Mesodermal cell (in vitro differentiated cells): ENCODE measurements around the gene HUWE1.

Source experiments
- H3K27ac ChIP-seq: 2 replicates; pipeline ENCODE4 v1.7.0; 2013; ENCODE audit warnings: mild to moderate bottlenecking, low read depth, low read length, moderate library complexity; ENCODE audit not compliant: severe bottlenecking
- H3K36me3 ChIP-seq: 2 replicates; pipeline ENCODE4 v1.7.1; 2013; ENCODE audit warnings: mild to moderate bottlenecking, low read length, moderate library complexity; ENCODE audit not compliant: control insufficient read depth, insufficient read depth
- H3K4me1 ChIP-seq: one replicate; pipeline ENCODE4 v1.7.1; 2013; ENCODE audit warnings: mild to moderate bottlenecking, low read length; ENCODE audit not compliant: insufficient read depth, control insufficient read depth, poor library complexity, severe bottlenecking
- H3K4me3 ChIP-seq: 2 replicates; pipeline ENCODE4 v1.7.0; 2013; ENCODE audit warnings: low read length, control low read depth, mild to moderate bottlenecking; ENCODE audit not compliant: insufficient read depth, poor library complexity, severe bottlenecking; ENCODE audit errors: extremely low read depth
- H3K9me3 ChIP-seq: 2 replicates; pipeline ENCODE4 v1.7.1; 2013; ENCODE audit warnings: mild to moderate bottlenecking, low read length, moderate library complexity; ENCODE audit not compliant: control insufficient read depth
- WGBS, 2 experiments: methylation state at CpG; one replicate each; pipeline ENCODE4 v1.1.5; 2013; ENCODE audit warnings: missing lambda C conversion rate in 2 of 2; ENCODE audit not compliant: insufficient coverage in 2 of 2; 5-methylcytosine and 5-hydroxymethylcytosine counted together

HUWE1 gene

GRCh38 chrX:53621418-53621986, 65.0 kb downstream of the HUWE1 start:
- WGBS, 2 experiments: 100% methylated on average over 1 of the region's 4 CpGs
- Histone ChIP-seq H3K4me1 (no peaks in the 10 kb centered on the region), H3K27ac (no peak overlapping the region), H3K4me3 (no peak overlapping the region), H3K9me3 (no peaks in the 10 kb centered on the region), H3K36me3 (peaks cover 66% of the 10 kb centered on the region)

- no peak overlapping the region for H3K4me3 ChIP-seq
- no peaks in the 10 kb centered on the region for H3K9me3 ChIP-seq
- no peaks in the 10 kb centered on the region for H3K4me1 ChIP-seq
- WGBS, 2 experiments: 94 to 100% methylated on average over 2 to 3 of the region's 6 CpGs
- H3K36me3 ChIP-seq: peaks cover 73% of the 10 kb centered on the region
- no peak overlapping the region for H3K27ac ChIP-seq
Measured at GRCh38 chrX:53616946-53617345, 69.6 kb downstream of the HUWE1 start.

GRCh38 chrX:53606456-53606855, 80.1 kb downstream of the HUWE1 start:
- Histone ChIP-seq H3K9me3 (no peaks in the 10 kb centered on the region), H3K36me3 (peaks cover 67% of the 10 kb centered on the region), H3K27ac (no peak overlapping the region), H3K4me3 (no peak overlapping the region), H3K4me1 (no peaks in the 10 kb centered on the region)
- WGBS, 2 experiments: no CpG with 5 or more reads among the region's 2 CpGs

GRCh38 chrX:53605004-53605403, 81.5 kb downstream of the HUWE1 start:
- Histone ChIP-seq H3K9me3 (no peaks in the 10 kb centered on the region), H3K4me3 (no peak overlapping the region), H3K4me1 (no peaks in the 10 kb centered on the region), H3K36me3 (peaks cover 64% of the 10 kb centered on the region), H3K27ac (no peak overlapping the region)
- WGBS, 2 experiments: 100% methylated on average over 1 of the region's 4 CpGs; no CpG with 5 or more reads in 1 of the 2 experiments

- WGBS, 2 experiments: 100% methylated on average over 1 of the region's 2 CpGs; no CpG with 5 or more reads in 1 of the 2 experiments
- Histone ChIP-seq H3K36me3 (peaks cover 57% of the 10 kb centered on the region), H3K27ac (no peak overlapping the region), H3K4me3 (no peak overlapping the region), H3K4me1 (peaks cover 13% of the 10 kb centered on the region), H3K9me3 (no peaks in the 10 kb centered on the region)
Measured at GRCh38 chrX:53599781-53600396, 86.6 kb downstream of the HUWE1 start.

DNA sequence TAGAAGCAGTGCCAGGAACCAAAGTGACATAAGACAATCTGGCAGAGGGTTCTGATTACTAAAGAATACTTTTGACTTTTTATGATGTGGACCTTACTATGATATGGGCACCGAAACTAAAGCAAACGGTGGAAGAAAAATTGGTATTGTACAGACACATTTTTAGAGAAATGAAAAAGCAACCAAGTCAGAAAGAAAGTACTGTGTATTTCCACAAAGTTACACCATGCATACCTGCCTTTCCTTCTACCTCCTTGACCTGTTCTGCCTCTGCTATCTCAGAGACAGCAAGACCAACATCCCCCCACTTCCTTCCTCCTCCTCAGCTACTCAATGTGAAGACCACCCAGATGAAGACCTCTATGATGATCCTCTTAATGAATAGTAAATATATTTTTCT, 88.3 kb downstream of the HUWE1 start:
- Histone ChIP-seq H3K9me3 (no peaks in the 10 kb centered on the region), H3K4me3 (no peak overlapping the region), H3K27ac (no peak overlapping the region), H3K36me3 (peaks cover 59% of the 10 kb centered on the region), H3K4me1 (peaks cover 16% of the 10 kb centered on the region)
- no CpG with 5 or more reads among the region's 2 CpGs for WGBS, 2 experiments

DNA sequence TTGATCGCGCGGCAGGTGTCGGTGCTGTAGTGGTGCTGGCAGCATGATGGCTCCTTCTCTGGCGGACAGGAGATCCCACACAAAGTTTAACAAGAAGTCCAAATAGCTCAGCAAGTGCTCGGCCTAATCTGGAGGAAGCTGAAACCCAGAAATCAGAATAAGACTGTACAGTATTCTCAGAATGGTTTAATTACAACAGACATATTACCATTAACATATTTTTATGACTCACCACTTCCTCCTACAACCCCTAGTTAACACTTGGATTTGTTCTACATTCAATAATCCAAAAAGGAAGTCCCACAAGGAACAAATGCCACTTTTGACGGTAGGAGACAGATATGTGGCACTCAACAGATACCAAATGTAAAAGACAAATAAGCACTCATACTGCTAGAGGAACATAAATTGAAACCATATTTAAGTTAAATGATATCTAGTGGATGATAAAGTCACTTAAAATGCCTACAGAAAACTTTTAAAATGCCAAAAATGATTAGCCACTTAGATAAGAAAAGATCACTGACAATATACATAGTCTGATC, 91.2 kb downstream of the HUWE1 start:
- Histone ChIP-seq H3K27ac (peak overlapping the region; percentile 69), H3K4me3 (no peak overlapping the region), H3K9me3 (no peaks in the 10 kb centered on the region), H3K36me3 (peaks cover 67% of the 10 kb centered on the region), H3K4me1 (peaks cover 16% of the 10 kb centered on the region)
- WGBS, 2 experiments: 100% methylated on average over 1 of the region's 7 CpGs; no CpG with 5 or more reads in 1 of the 2 experiments

- Histone ChIP-seq H3K4me3 (no peak overlapping the region), H3K27ac (peak overlapping the region; percentile 69), H3K4me1 (peaks cover 16% of the 10 kb centered on the region), H3K36me3 (peaks cover 67% of the 10 kb centered on the region), H3K9me3 (no peaks in the 10 kb centered on the region)
- WGBS, 2 experiments: no CpG with 5 or more reads among the region's 1 CpG
Measured at GRCh38 chrX:53594354-53594753, 92.2 kb downstream of the HUWE1 start.

DNA sequence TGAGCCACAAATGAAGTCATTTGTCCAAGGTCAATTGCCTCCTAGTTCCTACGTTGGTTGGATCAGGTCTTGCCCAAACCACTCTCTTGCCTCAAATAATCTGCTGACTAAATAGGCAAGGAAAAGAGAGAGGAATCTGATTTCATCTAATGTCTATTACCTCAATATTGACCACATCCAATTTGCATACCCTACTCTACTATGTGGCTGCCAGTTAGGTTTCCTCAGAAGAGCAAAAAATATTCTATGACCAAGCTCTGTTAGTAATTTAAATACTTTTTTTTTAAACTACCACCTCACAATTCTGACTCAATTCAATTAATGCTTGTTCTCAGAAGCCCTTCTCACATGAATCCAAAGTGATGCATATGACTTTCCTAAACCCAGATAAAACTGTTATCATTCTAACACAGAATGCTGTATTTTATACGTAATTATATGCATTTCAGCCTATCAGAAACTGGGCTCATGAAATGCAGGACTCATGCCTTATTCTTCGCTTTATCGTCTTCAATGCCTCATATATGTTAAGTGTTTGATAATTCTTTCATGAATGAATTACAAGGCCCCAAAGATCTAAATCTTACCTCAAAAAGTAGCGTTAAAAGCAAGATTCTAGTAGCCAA, 98.6 kb downstream of the HUWE1 start:
- Histone ChIP-seq H3K27ac (no peak overlapping the region), H3K4me3 (no peak overlapping the region), H3K4me1 (no peaks in the 10 kb centered on the region), H3K9me3 (no peaks in the 10 kb centered on the region), H3K36me3 (peaks cover 90% of the 10 kb centered on the region)
- WGBS, 2 experiments: no CpG with 5 or more reads among the region's 5 CpGs

DNA sequence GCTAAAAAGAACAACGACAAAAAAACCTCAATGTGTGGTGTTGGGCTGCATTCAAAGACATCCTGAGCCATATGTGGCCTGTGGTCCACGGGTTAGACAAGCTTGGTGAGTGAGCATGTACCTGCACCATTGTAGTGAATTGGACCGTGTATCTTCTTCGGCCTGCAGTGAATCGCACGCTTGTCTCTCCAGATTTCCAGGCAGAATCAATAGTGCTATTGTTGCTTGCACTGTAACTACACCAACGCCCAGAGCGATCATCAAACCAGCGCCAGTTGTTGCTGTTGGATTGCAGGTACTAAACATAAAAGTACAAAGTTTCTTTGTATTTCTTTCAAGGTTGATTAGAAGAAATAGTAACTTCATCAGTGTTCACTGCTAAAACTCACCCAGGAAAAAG, 101.6 kb downstream of the HUWE1 start:
- no peak overlapping the region for H3K27ac ChIP-seq
- H3K4me3 ChIP-seq: no peak overlapping the region
- 92% methylated on average over 4 of the region's 9 CpGs; no CpG with 5 or more reads in 1 of the 2 experiments for WGBS, 2 experiments
- no peaks in the 10 kb centered on the region for H3K9me3 ChIP-seq
- H3K4me1 ChIP-seq: no peaks in the 10 kb centered on the region
- H3K36me3 ChIP-seq: peaks cover 90% of the 10 kb centered on the region

GRCh38 chrX:53583571-53583970, 102.9 kb downstream of the HUWE1 start:
- WGBS, 2 experiments: 100% methylated on average over 5 of the region's 7 CpGs
- Histone ChIP-seq H3K4me1 (no peaks in the 10 kb centered on the region), H3K9me3 (no peaks in the 10 kb centered on the region), H3K36me3 (peaks cover 80% of the 10 kb centered on the region), H3K4me3 (no peak overlapping the region), H3K27ac (no peak overlapping the region)
